BLaER1 treated with 17β-estradiol and CSF1 and Interleukin-3, amounts not matched to agents 10 nM and 100 nM (cell line): ENCODE measurements around the gene COTL1.
A peak's percentile ranks its signal among the peaks of the same experiment; 100 is the strongest.

ENCODE experiments used
- H3K27ac ChIP-seq, 11 experiments: shearing (Covaris generic); formaldehyde crosslinking; 2 replicates each; pipeline ENCODE4 v1.8.1; 2022
- H3K27me3 ChIP-seq, 11 experiments: shearing (Covaris generic); formaldehyde crosslinking; 2 replicates each; pipeline ENCODE4 v1.8.1; 2022
- H3K36me3 ChIP-seq, 11 experiments: shearing (Covaris generic); formaldehyde crosslinking; 2 replicates each; pipeline ENCODE4 v1.8.1; 2022
- H3K4me1 ChIP-seq, 10 experiments: shearing (Covaris generic); formaldehyde crosslinking; 2 replicates each; pipeline ENCODE4 v1.8.1; 2022
- H3K4me2 ChIP-seq, 11 experiments: shearing (Covaris generic); formaldehyde crosslinking; 2 replicates each; pipeline ENCODE4 v1.8.1; 2022
- H3K4me3 ChIP-seq, 10 experiments: shearing (Covaris generic); formaldehyde crosslinking; 2 replicates each; pipeline ENCODE4 v1.8.1; 2022
- H3K9ac ChIP-seq, 11 experiments: shearing (Covaris generic); formaldehyde crosslinking; 2 replicates each; pipeline ENCODE4 v1.8.1; 2022
- H3K9me3 ChIP-seq, 11 experiments: shearing (Covaris generic); formaldehyde crosslinking; replicated peaks in 1 of 11; 2 replicates each; pipeline ENCODE4 v1.8.1; 2022
- H4K20me1 ChIP-seq, 11 experiments: shearing (Covaris generic); formaldehyde crosslinking; 2 replicates each; pipeline ENCODE4 v1.8.1; 2022
- Cebpa-rat ChIP-seq, 11 experiments: shearing (Covaris generic); IDR thresholded peaks; 2 replicates each; pipeline ENCODE4 v1.8.1; 2022

COTL1 gene

DNA sequence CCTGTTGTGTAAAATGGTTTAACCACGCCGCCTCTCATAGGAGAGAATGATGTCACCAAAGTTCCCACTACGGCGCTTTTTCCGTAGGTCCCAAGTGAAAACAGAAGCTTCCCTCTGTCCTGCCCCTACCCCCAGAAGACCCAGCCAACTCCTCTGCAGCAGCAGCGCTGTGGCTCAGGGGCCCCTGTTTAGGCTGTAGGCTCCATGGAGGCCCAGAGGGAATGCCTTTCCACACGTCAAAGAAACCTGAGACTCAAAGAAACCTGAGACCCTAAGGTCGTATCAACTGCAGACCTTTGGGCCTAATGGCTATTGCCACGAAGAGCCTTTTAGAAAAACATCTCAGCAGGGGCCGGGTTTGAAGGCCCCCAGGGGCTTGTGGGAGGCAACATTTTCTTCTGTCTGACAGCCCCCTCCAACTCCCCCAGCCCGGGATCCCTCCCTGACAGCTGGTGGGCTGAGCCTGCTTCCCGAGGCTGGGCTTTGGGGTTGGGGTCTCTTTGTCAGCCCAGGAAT lies 70.3 kb downstream of the COTL1 start:
- no peaks in the 10 kb centered on the region for H3K36me3 ChIP-seq
- H3K4me3 ChIP-seq, result no peak overlapping the region
- peaks cover 0 to 8% (median 0%) of the 10 kb centered on the region in 11 experiments; a peak in 3 of 22 replicates for H3K27me3 ChIP-seq
- no peak overlapping the region; a peak in 2 of 22 replicates for H3K9ac ChIP-seq
- peak overlapping the region in 1 of 11 experiments; percentile 34; a peak in 1 of 22 replicates for H3K27ac ChIP-seq
- peak overlapping the region; percentile 3 to 74 (median 55); a peak in 18 of 22 replicates for H3K4me2 ChIP-seq
- no peaks in the 10 kb centered on the region for H3K9me3 ChIP-seq
- no peaks in the 10 kb centered on the region for H4K20me1 ChIP-seq
- H3K4me1 ChIP-seq, result peaks cover 47 to 78% (median 69%) of the 10 kb centered on the region in 10 experiments
- TF ChIP-seq Cebpa-rat (IDR thresholded peaks at IDR 0.05), result no peak

DNA sequence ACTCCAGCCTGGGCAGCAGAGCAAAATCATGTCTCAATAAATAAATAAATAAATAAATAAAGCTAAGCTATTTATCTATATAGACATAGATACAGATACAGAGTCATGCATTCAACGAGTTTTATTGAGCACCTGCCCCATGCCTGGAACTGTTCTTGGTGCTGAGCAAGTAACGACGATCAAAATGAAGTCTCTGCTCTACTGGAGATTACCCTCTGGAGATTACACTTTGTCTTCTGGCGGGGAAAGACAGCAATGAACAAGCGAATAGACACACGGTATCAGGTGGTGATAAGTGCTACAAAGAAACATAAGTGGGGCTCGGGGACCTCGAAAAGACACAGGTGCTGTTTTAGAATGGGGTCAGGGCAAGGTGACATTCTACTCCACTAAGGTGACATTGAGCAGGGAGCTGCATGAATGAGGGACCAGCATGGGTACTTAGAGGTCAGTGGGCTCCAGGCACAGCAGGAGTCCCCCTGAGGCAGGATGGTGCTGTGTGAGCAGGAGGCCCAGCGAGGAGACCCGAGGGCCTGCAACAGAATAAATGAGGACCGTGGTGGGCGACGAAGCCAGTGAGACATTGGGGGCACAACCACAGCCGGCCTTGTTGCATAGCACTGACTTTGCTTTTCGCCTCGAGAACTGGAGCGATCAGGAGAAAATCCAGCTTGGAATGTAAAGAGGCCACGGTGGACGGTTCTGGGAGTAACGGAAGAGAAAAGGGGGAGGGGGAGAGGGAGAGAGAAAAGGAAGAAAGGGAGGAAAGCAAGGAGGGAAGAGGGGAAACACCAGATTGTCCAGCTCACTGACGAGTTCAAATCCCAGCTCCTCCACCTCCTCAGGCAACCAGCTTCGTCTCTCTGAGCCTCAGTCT lies 71.0 kb downstream of the COTL1 start:
- no peaks in the 10 kb centered on the region for H3K36me3 ChIP-seq
- peaks cover 40 to 71% (median 66%) of the 10 kb centered on the region in 10 experiments for H3K4me1 ChIP-seq
- no peaks in the 10 kb centered on the region for H3K9me3 ChIP-seq
- H3K9ac ChIP-seq, result no peak overlapping the region; a peak in 1 of 22 replicates
- H3K27me3 ChIP-seq, result peaks cover 0 to 8% (median 0%) of the 10 kb centered on the region in 11 experiments; a peak in 3 of 22 replicates
- peak overlapping the region; percentile 3 to 74 (median 55); a peak in 19 of 22 replicates for H3K4me2 ChIP-seq
- H3K27ac ChIP-seq, result peak overlapping the region in 1 of 11 experiments; percentile 34; a peak in 1 of 22 replicates
- TF ChIP-seq Cebpa-rat (IDR thresholded peaks at IDR 0.05), result no peak
- no peak overlapping the region for H3K4me3 ChIP-seq
- H4K20me1 ChIP-seq, result no peaks in the 10 kb centered on the region

DNA sequence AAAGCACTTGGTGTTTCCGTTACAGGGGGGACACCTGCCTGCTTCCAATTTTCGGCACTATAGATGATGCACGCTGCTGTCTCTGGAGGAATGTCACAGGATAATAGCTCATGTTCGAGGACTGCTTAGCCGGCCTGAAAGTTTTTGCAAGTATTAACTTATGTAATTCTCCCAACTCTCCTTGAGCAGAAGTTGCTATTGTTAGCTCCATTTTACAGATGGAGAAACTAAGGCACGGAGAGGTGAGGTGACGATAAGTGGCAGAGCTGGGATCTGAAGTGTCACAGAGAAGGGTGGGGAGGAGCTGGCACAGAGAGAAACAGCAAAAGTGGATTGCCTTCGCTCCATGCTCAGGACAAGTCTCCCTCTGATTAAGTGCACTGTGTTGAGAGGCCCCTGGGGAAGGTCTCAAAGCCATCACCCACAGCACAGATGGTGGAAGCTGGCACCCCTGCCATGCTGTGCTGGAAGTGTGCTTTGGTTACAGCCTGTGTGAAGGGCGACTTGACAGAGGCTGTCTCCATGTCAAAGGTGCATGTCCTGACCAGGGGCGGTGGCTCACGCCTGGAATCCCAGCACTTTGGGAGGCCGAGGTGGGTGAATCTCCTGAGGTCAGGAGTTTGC lies 72.7 kb downstream of the COTL1 start:
- peaks cover 30 to 66% (median 61%) of the 10 kb centered on the region in 10 experiments for H3K4me1 ChIP-seq
- no peaks in the 10 kb centered on the region for H4K20me1 ChIP-seq
- peak overlapping the region in 10 of 11 experiments; percentile 37 to 65 (median 50); a peak in 17 of 22 replicates for H3K4me2 ChIP-seq
- no peaks in the 10 kb centered on the region for H3K36me3 ChIP-seq
- no peak for TF ChIP-seq Cebpa-rat (IDR thresholded peaks at IDR 0.05)
- H3K27me3 ChIP-seq, result peaks cover 0 to 8% (median 0%) of the 10 kb centered on the region in 11 experiments; a peak in 3 of 22 replicates
- H3K9me3 ChIP-seq, result peaks cover 0 to 1% (median 0%) of the 10 kb centered on the region in 11 experiments; a peak in 1 of 22 replicates
- no peak overlapping the region for H3K4me3 ChIP-seq
- no peak overlapping the region for H3K9ac ChIP-seq
- no peak overlapping the region for H3K27ac ChIP-seq

DNA sequence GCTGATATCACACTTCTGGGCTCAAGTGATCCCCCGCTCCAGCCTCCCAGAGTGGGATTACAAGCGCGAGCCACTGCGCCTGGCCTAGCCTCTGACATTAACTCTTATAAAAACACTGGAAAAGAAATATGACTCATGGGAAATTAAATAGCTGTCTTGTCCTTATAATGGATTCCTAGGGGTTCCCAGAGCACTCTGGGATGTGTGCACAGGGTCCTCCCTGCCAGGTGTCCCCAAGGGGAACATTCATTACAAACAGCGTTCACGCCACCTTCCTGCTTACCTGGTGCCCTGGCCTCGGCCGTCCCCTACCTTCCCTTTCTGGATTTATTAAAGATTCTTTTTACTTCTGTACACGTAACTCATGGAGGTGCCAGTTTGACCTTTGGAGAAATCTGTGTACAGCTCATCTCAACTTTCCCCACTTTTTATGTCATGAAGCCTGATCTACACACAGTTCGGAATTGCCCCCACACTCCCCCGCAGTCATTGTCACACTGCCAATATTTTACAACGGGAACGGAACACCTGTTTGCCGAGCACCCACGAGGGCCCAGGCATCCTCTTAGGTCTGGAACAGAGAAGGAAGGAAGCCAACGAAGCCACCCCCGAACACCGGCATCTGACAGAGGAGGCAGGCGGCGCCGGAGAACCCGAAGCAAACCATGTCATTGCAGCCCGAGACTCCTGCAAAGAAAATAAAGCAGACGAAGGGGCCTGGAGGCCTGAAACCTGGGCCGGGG lies 73.7 kb downstream of the COTL1 start:
- Histone ChIP-seq H3K27ac (no peak overlapping the region), H3K4me3 (no peak overlapping the region), H3K4me2 (peak overlapping the region; percentile 20 to 65 (median 44); a peak in 20 of 22 replicates), H3K9ac (no peak overlapping the region), H4K20me1 (no peaks in the 10 kb centered on the region), H3K27me3 (peaks cover 0 to 8% (median 0%) of the 10 kb centered on the region in 11 experiments; a peak in 3 of 22 replicates), H3K4me1 (peaks cover 20 to 56% (median 51%) of the 10 kb centered on the region in 10 experiments), H3K9me3 (peaks cover 0 to 9% (median 0%) of the 10 kb centered on the region in 11 experiments; a peak in 1 of 22 replicates), H3K36me3 (no peaks in the 10 kb centered on the region)
- no peak for TF ChIP-seq Cebpa-rat (IDR thresholded peaks at IDR 0.05)

DNA sequence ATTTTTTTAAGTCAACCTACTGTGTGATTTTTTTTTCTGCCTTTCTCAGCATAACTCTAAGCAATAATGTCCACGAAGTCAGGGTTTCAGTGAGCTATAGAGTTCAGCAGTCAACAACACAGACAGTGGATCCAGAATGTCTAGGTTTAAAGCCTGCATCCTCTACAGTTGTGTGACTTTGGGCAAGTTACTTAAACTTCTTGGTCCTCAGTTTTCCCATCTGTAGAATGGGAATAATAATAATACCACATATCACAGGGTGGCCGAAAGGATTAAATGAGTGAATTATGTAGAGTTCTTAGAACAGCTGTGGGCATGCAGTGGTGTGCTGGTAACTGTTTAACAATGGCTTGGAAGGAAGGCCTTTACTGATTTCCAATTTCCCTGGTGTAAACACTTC lies 74.6 kb downstream of the COTL1 start:
- Histone ChIP-seq H3K27ac (no peak overlapping the region), H3K27me3 (peaks cover 0 to 8% (median 0%) of the 10 kb centered on the region in 11 experiments; a peak in 3 of 22 replicates), H3K9ac (no peak overlapping the region), H3K4me1 (peaks cover 13 to 46% (median 42%) of the 10 kb centered on the region in 10 experiments), H3K9me3 (peaks cover 0 to 9% (median 0%) of the 10 kb centered on the region in 11 experiments; a peak in 1 of 22 replicates), H3K36me3 (no peaks in the 10 kb centered on the region), H3K4me3 (no peak overlapping the region), H3K4me2 (no peak overlapping the region), H4K20me1 (no peaks in the 10 kb centered on the region)
- no peak for TF ChIP-seq Cebpa-rat (IDR thresholded peaks at IDR 0.05)

DNA sequence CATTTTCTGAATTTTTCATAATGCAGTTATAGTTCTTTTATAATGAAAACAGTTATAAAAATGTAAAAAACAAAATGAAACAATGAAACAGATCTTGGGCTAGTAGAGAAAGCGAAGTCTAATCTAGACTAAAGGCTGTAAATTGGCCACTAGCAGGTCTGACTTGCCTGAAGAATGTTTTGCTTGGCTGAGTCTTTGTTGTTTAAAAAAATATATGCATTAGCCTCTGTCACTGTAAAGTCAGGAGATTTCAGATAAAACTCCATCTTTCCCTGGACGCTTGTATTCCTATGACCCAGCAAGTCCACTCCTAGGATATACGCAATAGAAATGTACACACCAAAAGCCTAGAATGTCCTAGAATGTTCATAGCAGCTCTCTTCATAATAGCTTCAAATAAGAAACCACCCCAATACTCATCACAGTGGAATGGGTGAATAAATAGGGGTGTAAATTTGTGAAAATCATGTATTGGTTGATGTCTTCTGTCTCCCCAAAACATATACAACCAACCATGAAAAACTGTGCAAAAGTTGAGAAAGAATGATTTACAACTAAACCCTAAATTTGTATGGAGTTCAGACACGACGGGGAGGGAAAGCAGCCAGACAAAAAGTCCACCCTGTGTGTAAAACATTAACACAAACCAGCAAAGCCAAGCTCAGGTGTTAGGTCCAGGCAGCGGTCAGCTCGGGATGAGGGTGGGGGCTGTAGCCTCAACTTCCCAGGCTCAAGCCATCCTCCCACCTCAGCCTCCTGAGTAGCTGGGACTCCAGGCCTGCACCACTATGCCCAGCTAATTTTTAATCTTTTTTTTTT lies 75.7 kb downstream of the COTL1 start:
- H3K36me3 ChIP-seq, result no peaks in the 10 kb centered on the region
- H3K27ac ChIP-seq, result no peak overlapping the region
- H3K27me3 ChIP-seq, result peaks cover 0 to 8% (median 0%) of the 10 kb centered on the region in 11 experiments; a peak in 3 of 22 replicates
- no peak overlapping the region for H3K4me3 ChIP-seq
- H3K9me3 ChIP-seq, result peaks cover 0 to 9% (median 0%) of the 10 kb centered on the region in 11 experiments; a peak in 1 of 22 replicates
- H3K4me2 ChIP-seq, result no peak overlapping the region
- peaks cover 8 to 39% (median 36%) of the 10 kb centered on the region in 10 experiments for H3K4me1 ChIP-seq
- H4K20me1 ChIP-seq, result no peaks in the 10 kb centered on the region
- H3K9ac ChIP-seq, result no peak overlapping the region
- TF ChIP-seq Cebpa-rat (IDR thresholded peaks at IDR 0.05), result no peak

DNA sequence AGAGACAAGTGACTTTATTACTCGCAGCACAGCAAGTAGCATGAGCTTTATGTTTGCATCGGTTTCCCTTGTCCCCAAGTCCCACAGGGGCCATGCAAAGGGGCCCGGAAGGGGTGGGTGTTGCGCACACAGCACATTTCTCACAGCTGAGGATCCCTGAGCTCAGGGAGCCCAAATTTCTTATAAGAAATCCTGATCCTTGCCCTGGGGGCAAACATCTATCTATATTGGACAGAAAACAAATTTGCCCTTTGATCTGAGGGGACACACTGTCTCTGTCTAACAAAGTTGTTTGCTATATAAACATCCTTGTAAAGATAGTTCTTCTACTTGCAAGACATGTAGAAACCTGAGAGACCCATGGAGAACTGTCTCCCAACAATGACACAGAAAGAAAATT lies 77.7 kb downstream of the COTL1 start:
- Histone ChIP-seq H3K27ac (no peak overlapping the region), H4K20me1 (no peaks in the 10 kb centered on the region), H3K9me3 (peaks cover 0 to 9% (median 0%) of the 10 kb centered on the region in 11 experiments; a peak in 1 of 22 replicates), H3K36me3 (no peaks in the 10 kb centered on the region), H3K4me2 (no peak overlapping the region), H3K9ac (no peak overlapping the region), H3K27me3 (peaks cover 0 to 8% (median 0%) of the 10 kb centered on the region in 11 experiments; a peak in 3 of 22 replicates), H3K4me1 (peaks cover 11 to 33% (median 16%) of the 10 kb centered on the region in 10 experiments), H3K4me3 (no peak overlapping the region)
- TF ChIP-seq Cebpa-rat (IDR thresholded peaks at IDR 0.05), result no peak
